HG03097 (cell line): ENCODE results near the gene CLEC4F.

Experiments
- ATAC-seq: cut with Tn5 transposase; IDR thresholded peaks from one replicate; pipeline ENCODE4 v1.9.1; 2021; ENCODE audit not compliant: unreplicated experiment, low FRiP score

CLEC4F gene, protein sequence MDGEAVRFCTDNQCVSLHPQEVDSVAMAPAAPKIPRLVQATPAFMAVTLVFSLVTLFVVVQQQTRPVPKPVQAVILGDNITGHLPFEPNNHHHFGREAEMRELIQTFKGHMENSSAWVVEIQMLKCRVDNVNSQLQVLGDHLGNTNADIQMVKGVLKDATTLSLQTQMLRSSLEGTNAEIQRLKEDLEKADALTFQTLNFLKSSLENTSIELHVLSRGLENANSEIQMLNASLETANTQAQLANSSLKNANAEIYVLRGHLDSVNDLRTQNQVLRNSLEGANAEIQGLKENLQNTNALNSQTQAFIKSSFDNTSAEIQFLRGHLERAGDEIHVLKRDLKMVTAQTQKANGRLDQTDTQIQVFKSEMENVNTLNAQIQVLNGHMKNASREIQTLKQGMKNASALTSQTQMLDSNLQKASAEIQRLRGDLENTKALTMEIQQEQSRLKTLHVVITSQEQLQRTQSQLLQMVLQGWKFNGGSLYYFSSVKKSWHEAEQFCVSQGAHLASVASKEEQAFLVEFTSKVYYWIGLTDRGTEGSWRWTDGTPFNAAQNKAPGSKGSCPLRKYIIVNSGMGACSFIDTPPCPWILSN

DNA sequence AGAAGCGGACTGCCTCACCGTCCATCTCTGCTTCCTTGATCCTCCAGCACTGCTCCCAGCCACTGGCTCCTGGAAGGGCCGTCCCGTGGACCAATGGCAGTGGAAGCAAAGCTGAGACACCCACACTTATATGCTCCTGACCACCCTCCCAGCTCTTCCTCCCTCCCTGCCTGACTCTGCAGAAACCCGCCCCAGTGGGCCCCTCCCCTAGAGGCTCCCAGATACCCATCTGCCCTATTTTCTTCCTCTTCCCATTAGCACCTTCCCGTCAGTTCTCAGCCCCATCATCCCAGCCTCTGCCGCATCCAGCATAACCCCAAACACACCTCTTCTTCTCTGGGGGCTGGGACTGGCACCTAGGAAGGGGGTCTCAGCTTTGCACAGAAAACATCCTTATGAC is at the start of gene CLEC4F:
CLEC4F (minus strand) TSS at position 101 of the 400 bp plus-strand sequence; CDS start at position 25, 76 bp downstream.
- no peak for ATAC-seq

- no peak for ATAC-seq
These were observed 48.6 kb upstream of the CLEC4F start for GRCh38 chr2:70868970-70869369.

DNA sequence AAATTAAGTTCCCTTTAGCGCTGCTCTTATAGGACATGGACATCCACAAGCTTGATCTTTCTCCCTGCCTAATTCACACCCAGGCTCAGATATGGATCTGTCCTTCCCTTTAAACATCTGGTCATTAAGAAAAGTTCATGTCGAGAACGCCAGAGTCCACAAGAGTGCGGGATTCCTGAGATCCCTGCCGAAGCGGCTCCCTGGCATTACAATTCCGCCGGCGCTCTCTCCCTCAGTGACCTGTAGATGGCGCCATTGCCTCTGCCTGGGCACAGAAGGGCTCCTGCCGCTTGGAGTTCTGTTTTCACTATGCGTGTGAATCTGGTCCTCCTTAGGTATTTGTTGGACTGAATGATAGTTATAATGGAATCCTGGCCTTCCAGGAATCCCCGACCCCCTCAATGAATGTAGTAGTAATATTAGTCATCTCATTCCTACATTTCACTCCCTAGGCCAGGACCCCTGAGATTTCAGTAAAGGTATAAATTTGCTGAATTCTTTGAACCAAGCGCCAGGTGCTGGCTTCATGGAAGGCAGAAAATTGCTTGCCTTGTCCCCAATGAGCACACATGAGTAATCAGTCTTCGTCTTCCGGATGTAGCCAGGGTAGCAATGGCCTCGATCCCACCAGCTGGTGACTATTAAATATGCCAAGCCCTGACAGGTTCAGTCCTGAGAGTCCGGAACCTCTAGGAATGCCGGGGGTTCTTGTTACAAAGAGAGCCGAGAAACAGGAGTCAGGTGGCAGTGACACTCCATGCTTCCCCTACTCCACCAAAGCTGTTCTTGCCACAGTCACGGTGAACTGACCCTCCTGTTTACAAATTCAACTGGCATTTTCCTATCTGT is 41.6 kb upstream of the CLEC4F start:
- no peak for ATAC-seq

GRCh38 chr2:70855667-70856066 is 35.3 kb upstream of the CLEC4F start:
- no peak for ATAC-seq

- no peak for ATAC-seq
These were observed 34.0 kb upstream of the CLEC4F start for GRCh38 chr2:70854411-70854810.

DNA sequence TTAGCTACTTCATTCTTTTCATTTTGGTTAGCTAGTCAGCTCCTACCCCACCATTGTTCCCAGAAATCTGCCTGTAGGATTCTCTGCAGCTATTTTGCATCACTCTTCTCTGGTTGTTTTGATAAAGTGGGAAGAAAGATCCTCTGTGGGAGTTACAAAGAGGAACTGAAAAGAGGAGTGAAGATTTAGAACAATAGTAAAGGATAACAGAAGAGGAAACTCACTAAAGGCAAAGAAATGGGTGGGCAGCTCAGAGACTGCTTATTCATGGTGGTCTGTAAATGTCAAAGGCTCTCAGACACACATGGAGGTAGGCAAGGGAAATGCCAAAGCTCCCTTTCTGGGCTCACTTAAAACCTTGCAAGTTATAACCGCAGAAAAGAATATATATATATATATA is 32.4 kb upstream of the CLEC4F start:
- no peak for ATAC-seq

DNA sequence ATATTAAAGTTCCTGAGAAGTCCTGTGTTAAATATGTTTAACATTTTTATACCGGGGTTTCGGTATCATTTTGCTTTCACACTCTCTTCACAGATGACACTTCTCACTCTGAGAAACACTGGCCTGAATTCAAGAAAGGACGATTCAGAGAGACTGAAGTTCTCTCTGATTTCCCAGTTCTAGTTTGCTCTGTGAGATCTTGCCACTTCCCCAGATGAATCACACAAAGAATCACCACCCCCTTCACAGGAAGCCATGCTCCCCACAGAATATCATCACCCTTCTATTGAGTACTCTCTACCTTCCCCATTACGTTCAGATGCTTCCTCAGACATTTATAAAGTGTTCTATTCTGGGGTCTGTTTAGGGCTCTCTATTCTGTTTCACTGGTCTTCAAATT is 31.3 kb upstream of the CLEC4F start:
- ATAC-seq, result no peak

DNA sequence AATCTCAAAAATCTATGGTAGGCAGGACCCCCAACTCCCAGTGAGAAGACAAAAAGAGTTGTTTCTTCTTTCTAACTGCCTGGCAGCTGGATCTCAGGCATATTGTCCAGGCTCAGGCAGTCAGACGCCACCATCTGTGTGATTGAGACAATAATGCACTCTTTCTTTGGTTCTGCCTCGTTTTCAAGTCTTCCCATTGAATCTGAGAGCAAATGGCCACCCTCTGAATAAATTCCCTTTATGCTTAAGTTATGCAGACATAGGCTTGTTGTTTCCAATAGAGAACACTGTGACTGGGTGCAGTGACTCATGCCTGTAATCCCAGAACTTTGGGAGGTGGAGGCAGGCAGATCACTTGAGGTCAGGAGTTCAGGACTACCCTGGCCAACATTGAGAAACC is 30.5 kb upstream of the CLEC4F start:
- no peak for ATAC-seq

- ATAC-seq, result no peak
These were observed 22.0 kb upstream of the CLEC4F start for GRCh38 chr2:70842401-70842800.

GRCh38 chr2:70837980-70838925 is 17.9 kb upstream of the CLEC4F start:
- no peak for ATAC-seq

DNA sequence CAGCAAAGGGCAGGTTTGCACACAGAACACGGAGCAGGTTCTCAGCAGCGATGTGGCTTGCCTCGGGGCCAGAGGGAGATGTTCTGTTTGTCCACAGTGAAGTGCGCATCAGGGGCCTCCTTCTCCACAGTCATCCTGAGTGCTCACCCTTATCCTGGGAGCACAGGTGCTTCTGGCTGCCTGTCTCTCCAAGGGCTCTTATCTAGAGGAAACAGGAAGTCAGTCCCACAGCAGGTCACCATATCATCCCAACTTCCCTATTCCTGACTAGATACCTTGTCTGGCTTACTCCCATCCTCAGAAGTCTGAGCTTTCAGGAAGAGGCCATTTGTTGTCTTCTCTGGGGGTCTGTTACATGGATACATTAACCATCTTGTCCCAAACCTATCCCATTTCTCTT is 15.2 kb upstream of the CLEC4F start, which contains the start of gene CD207:
CD207 (minus strand) TSS at position 174 of the 400 bp plus-strand sequence; CDS start at position 134, 40 bp downstream.
- ATAC-seq, result no peak

- ATAC-seq, result no peak
These were observed 14.5 kb upstream of the CLEC4F start for GRCh38 chr2:70834881-70835280.

GRCh38 chr2:70834106-70834505 is 13.7 kb upstream of the CLEC4F start:
- ATAC-seq, result no peak

- ATAC-seq, result no peak
These were observed 12.8 kb upstream of the CLEC4F start for GRCh38 chr2:70833246-70833645.

DNA sequence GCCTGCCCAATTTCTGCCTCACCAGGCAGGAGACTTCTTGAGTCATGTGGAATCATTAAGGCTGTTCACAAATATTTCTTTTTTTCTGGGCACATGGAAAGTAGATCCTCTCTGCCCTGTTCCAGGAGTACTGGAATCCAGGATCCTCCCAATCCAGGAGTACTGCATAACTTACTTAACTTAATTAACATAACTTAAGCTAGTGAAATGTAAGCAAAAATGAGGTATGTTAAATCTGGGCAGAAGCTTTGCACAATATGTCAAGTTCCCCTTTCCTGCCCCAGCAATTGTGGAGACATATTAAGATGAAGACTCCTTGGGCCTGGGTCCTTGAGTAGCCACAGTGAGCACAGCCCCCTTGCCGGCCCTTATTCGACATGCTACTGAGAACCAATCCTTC is 12.0 kb upstream of the CLEC4F start:
- ATAC-seq, result no peak

GRCh38 chr2:70831861-70832260 is 11.5 kb upstream of the CLEC4F start:
- ATAC-seq, result no peak

GRCh38 chr2:70830366-70830765 is 10.0 kb upstream of the CLEC4F start:
- no peak for ATAC-seq

GRCh38 chr2:70829916-70830315 is 9.5 kb upstream of the CLEC4F start:
- no peak for ATAC-seq

GRCh38 chr2:70828914-70829824 is 8.8 kb upstream of the CLEC4F start:
- ATAC-seq, result no peak
